ENCODE measurements around the gene CEP170.
A peak's percentile ranks its signal among the peaks of the same experiment; 100 is the strongest.

The CEP170 gene

DNA sequence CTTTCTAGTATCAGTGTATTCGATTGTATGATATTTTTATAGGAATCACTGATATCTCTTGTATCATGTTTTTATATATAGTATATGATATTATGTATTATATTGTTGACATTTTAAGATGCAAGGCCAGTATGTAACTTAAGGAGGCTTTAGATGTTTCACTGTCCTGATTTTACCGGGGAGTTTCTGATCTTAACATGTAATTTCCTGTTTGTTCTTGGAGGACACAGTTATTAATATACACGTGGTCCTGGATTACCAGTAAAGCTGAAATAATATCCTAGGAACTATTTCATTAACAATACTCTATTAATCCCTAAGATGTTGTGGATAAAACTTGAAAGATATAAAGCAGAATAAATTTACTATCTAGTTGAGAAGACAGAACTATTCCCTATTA is 20.2 kb upstream of the CEP170 start:
- no peak overlapping the region for H3K4me3 ChIP-seq (ENCODE audit: low read depth, low read length)
- TF ChIP-seq, protein P1, sequence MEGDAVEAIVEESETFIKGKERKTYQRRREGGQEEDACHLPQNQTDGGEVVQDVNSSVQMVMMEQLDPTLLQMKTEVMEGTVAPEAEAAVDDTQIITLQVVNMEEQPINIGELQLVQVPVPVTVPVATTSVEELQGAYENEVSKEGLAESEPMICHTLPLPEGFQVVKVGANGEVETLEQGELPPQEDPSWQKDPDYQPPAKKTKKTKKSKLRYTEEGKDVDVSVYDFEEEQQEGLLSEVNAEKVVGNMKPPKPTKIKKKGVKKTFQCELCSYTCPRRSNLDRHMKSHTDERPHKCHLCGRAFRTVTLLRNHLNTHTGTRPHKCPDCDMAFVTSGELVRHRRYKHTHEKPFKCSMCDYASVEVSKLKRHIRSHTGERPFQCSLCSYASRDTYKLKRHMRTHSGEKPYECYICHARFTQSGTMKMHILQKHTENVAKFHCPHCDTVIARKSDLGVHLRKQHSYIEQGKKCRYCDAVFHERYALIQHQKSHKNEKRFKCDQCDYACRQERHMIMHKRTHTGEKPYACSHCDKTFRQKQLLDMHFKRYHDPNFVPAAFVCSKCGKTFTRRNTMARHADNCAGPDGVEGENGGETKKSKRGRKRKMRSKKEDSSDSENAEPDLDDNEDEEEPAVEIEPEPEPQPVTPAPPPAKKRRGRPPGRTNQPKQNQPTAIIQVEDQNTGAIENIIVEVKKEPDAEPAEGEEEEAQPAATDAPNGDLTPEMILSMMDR (IDR thresholded peaks at IDR 0.05; ENCODE audit: insufficient read depth, low read depth, low read length, missing control alignments): no peak
- no peak for DNase-seq (ENCODE audit: low read depth)

DNA sequence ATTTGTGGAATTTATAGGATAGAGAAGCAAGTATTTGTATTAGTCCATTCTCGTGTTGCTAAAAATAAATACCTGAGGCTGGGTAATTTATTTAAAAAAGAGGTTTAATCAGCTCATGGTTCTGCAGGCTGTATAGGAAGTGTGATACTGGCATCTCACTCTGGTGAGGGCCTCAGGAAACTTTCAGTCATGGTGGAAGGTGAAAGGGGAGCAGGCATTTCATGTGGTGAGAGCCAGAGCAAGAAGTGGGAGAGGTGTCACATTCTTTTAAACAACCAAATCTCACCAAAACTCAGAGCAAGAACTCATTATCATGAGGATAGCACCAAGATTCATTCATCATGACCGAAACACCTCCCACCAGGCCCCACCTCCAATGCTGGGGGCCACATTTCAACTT is 18.9 kb upstream of the CEP170 start:
- H3K4me3 ChIP-seq (ENCODE audit: low read depth, low read length): no peak overlapping the region
- TF ChIP-seq, protein P1 (IDR thresholded peaks at IDR 0.05; ENCODE audit: insufficient read depth, low read depth, low read length, missing control alignments): no peak
- no peak for DNase-seq (ENCODE audit: low read depth)

DNA sequence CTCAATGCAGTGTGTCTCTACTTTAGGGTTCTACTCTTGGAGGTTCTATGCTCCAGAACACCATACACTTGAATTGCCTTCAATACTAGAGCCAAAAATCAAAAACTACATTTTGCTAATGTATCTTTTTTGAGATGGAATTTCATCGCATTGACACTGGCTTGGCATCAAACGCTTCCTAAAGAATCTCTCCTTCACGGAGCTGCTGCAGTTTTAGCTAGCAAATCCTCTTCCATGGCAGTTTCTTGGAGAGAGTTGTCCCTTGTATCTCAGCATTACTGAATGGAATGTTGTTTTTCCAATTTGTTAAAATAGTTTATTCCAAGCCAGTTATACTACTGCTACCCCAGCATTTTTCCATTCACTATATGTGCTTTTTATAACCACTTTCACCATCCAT is 18.4 kb upstream of the CEP170 start:
- no peak overlapping the region for H3K4me3 ChIP-seq (ENCODE audit: low read depth, low read length)
- TF ChIP-seq, protein P1 (IDR thresholded peaks at IDR 0.05; ENCODE audit: insufficient read depth, low read depth, low read length, missing control alignments): no peak
- no peak for DNase-seq (ENCODE audit: low read depth)

DNA sequence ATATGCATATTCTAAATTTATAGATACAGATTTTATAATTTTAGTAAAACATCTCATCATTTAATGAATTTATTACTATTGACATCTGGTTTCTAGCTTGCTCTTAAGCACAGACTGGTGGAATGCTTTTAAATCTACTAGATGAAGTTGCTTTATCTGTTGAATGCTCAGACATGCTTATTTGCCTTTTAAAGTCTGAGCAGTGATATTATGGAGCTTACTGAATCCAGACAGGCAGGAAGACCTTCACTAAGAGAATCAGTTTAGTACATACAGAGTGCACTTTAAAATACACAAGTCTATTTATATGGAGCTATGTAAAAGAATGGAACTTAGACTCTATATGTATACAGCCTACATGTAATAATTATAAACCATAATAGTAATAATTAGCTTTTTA is 17.3 kb upstream of the CEP170 start:
- H3K4me3 ChIP-seq (ENCODE audit: low read depth, low read length): no peak overlapping the region
- DNase-seq (ENCODE audit: low read depth): no peak
- TF ChIP-seq, protein P1 (IDR thresholded peaks at IDR 0.05; ENCODE audit: insufficient read depth, low read depth, low read length, missing control alignments): no peak

DNA sequence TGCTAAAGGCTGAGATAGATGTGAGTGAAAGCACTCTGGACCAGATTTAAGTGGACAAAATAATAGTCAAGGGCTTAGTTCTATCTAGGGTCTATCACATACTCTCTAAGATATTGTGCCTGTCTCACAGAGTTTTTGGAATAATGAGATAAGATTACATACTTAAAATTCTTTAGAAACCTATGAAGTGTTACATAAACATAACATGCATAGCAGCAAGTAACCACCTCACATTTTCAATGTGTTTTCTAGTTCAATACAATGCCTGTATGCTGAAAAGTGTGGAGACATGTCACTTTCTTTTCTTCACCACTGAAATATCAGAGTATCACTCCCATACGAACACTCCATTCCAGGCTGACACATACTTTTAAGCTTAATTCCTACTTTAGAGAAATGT is 16.9 kb upstream of the CEP170 start:
- no peak for DNase-seq (ENCODE audit: low read depth)
- no peak overlapping the region for H3K4me3 ChIP-seq (ENCODE audit: low read depth, low read length)
- TF ChIP-seq, protein P1 (IDR thresholded peaks at IDR 0.05; ENCODE audit: insufficient read depth, low read depth, low read length, missing control alignments): no peak

DNA sequence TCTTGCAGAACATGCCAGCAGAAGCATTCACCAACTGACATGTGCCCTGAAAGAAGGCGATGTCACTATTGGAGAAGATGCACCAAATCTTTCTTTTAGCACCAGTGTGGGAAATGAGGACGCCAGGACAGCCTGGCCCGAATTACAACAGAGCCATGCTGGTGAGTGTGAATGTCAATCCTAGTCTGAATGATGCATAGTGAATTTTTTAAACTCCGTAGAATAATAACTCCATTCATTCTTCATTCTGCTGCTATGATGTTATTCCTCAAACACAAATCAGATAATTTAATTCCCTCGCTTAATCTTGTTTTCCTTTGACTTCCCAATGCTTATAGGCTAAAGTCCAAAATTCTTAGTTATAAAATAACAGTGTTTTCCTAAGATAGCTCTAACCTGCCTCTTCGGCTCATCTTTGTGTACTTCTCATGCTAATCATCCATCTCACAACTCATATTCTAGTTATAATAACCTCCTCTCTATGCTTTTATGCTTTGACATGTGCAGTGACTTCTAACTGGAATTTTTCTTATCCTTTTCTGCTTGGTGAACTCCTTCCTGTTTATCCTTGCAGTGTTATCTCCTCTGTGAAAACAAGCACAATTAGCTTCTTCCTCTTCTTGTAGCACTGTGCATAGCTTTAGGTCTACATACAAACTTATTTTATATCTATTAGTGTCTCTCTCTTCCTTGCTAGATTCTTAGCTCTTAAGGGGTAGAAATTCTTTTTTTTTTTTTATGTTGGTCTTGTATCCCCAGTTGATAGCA is 15.2 kb upstream of the CEP170 start:
- no peak for DNase-seq (ENCODE audit: low read depth)
- H3K4me3 ChIP-seq (ENCODE audit: low read depth, low read length): no peak overlapping the region
- TF ChIP-seq, protein P1 (IDR thresholded peaks at IDR 0.05; ENCODE audit: insufficient read depth, low read depth, low read length, missing control alignments): no peak

DNA sequence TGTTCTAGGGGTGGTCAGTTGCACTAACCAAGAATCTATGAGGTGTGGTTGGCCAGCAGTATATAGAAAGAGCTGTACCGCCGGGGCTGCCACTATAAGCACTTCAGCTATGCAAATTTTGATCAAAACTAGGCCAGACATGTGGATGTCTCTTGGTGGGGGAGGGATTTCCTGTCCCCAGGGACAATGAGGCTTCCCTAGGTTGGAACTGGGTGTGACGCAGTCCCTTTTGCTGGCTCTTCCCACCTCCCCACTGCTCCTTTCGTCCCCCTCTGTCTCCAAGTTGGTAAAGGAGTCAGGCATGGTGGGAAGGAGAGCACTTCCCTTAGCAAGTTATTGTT is 14.3 kb upstream of the CEP170 start:
- H3K4me3 ChIP-seq (ENCODE audit: low read depth, low read length): no peak overlapping the region
- DNase-seq (ENCODE audit: low read depth): peak; percentile 64
- TF ChIP-seq, protein P1 (IDR thresholded peaks at IDR 0.05; ENCODE audit: insufficient read depth, low read depth, low read length, missing control alignments): no peak

Data from GM12865 (cell line).